Neural cell (in vitro differentiated cells): ENCODE measurements around the gene ST7L. TPM values are rescaled to one million over a fixed set of nuclear protein-coding genes. Genes with fewer than 3 reads are reported as not detected.

Source experiments
- H2AFZ ChIP-seq: fragments of 200-600, 300-800 bp; sonication (generic), shearing (Covaris generic); 2 replicates; pipeline ENCODE4 v1.6.0; 2014; ENCODE audit warnings: low read depth, mild to moderate bottlenecking, antibody characterized with exemption, low read length, moderate library complexity
- H3F3A ChIP-seq: fragments of 200-600 bp; shearing (Covaris generic); 2 replicates; pipeline ENCODE4 v1.6.1; 2016; ENCODE audit warnings: mild to moderate bottlenecking, moderate library complexity, mixed read lengths, antibody characterized with exemption, low read length; ENCODE audit not compliant: insufficient read depth, poor library complexity, severe bottlenecking
- H3K27ac ChIP-seq: fragments of 200-600, 300-800 bp; sonication (generic), shearing (Covaris generic); 2 replicates; pipeline ENCODE4 v1.5.1; 2014; ENCODE audit warnings: mild to moderate bottlenecking, low read length, moderate library complexity
- H3K27me3 ChIP-seq: fragments of 300-800, 200-600 bp; sonication (generic), shearing (Covaris generic); 2 replicates; pipeline ENCODE4 v1.6.0; 2014; ENCODE audit warnings: mild to moderate bottlenecking, low read depth, low read length, moderate library complexity; ENCODE audit not compliant: insufficient read depth
- H3K36me3 ChIP-seq: fragments of 300-800, 200-600 bp; sonication (generic), shearing (Covaris generic); 2 replicates; pipeline ENCODE4 v1.5.1; 2014; ENCODE audit warnings: mild to moderate bottlenecking, antibody characterized with exemption, low read length, moderate library complexity; ENCODE audit not compliant: insufficient read depth
- H3K4me2 ChIP-seq: fragments of 300-800, 200-600 bp; sonication (generic), shearing (Covaris generic); 2 replicates; pipeline ENCODE4 v1.6.0; 2014; ENCODE audit warnings: mild to moderate bottlenecking, low read length
- H3K4me3 ChIP-seq: fragments of 300-800, 200-600 bp; sonication (generic), shearing (Covaris generic); 2 replicates; pipeline ENCODE4 v1.5.1; 2014; ENCODE audit warnings: mild to moderate bottlenecking, low read length, moderate library complexity
- H3K79me2 ChIP-seq: fragments of 200-600 bp; shearing (Covaris generic); replicated peaks from 2 replicates; pipeline ENCODE4 v1.6.0; 2014; ENCODE audit warnings: mild to moderate bottlenecking, low read length, moderate library complexity; ENCODE audit not compliant: insufficient read depth
- H3K9ac ChIP-seq: fragments of 300-800, 200-600 bp; sonication (generic), shearing (Covaris generic); 2 replicates; pipeline ENCODE4 v1.6.1; 2016; ENCODE audit warnings: mild to moderate bottlenecking, low read length, mixed read lengths
- H3K9me2 ChIP-seq: fragments of 200-600 bp; shearing (Covaris generic); 2 replicates; pipeline ENCODE4 v1.6.1; 2016; ENCODE audit warnings: mild to moderate bottlenecking, low read length, mixed read lengths; ENCODE audit not compliant: insufficient read depth
- H3K9me3 ChIP-seq: fragments of 200-600, 300-800 bp; sonication (generic), shearing (Covaris generic); 2 replicates; pipeline ENCODE4 v1.6.1; 2016; ENCODE audit warnings: mild to moderate bottlenecking, mixed run types, low read length, moderate library complexity, mixed read lengths
- H4K20me1 ChIP-seq: fragments of 200-600 bp; shearing (Covaris generic); 2 replicates; pipeline ENCODE4 v1.6.1; 2016; ENCODE audit warnings: mild to moderate bottlenecking, mixed run types; ENCODE audit not compliant: insufficient read depth
- EP300 ChIP-seq: fragments of 450-650 bp; conservative IDR thresholded peaks from 2 replicates; pipeline ENCODE4 v1.6.1; 2014; ENCODE audit warnings: antibody characterized with exemption, mild to moderate bottlenecking, moderate library complexity; ENCODE audit not compliant: poor library complexity, severe bottlenecking
- EZH2 ChIP-seq: fragments of 200-600, 300-800 bp; shearing (Covaris generic), sonication (generic); IDR thresholded peaks from 2 replicates; pipeline ENCODE4 v1.6.1; 2014; ENCODE audit warnings: antibody characterized with exemption, low read length, borderline replicate concordance, mild to moderate bottlenecking; ENCODE audit not compliant: insufficient read depth, poor library complexity, severe bottlenecking
- MXI1 ChIP-seq: fragments of 450-650 bp; conservative IDR thresholded peaks from 2 replicates; pipeline ENCODE4 v1.6.1; 2014; ENCODE audit warnings: antibody characterized with exemption, mild to moderate bottlenecking; ENCODE audit not compliant: poor library complexity, severe bottlenecking
- POLR2AphosphoS5 ChIP-seq: IDR thresholded peaks from 2 replicates; pipeline ENCODE4 v1.6.1; 2012
- RAD21 ChIP-seq: fragments of 450-650 bp; conservative IDR thresholded peaks from 2 replicates; pipeline ENCODE4 v1.6.1; 2014; ENCODE audit warnings: antibody characterized with exemption, mild to moderate bottlenecking, moderate library complexity
- REST ChIP-seq: IDR thresholded peaks from 2 replicates; pipeline ENCODE4 v1.6.1; 2012; ENCODE audit warnings: borderline replicate concordance
- SMC3 ChIP-seq: fragments of 450-650 bp; conservative IDR thresholded peaks from 2 replicates; pipeline ENCODE4 v1.6.1; 2014; ENCODE audit warnings: antibody characterized with exemption, mild to moderate bottlenecking, moderate library complexity; ENCODE audit not compliant: poor library complexity
- TAF1 ChIP-seq: IDR thresholded peaks from 2 replicates; pipeline ENCODE4 v1.6.1; 2012; ENCODE audit warnings: low read depth
- polyA plus RNA-seq: library from polyadenylated mRNA; depleted of rRNA; stranded (reverse); fragments of >200 nt; gene quantifications from 2 replicates; pipeline ENCODE4 v1.2.3, GENCODE V29; 2014
- TF ChIP-seq, protein P1 (sequence below): fragments of 450-650 bp; IDR thresholded peaks from 2 replicates; pipeline ENCODE4 v1.5.1; 2014; ENCODE audit warnings: antibody characterized with exemption, mild to moderate bottlenecking, moderate library complexity; ENCODE audit not compliant: poor library complexity, severe bottlenecking

The ST7L gene
- polyA plus RNA-seq, 1 donor from 2014 or later, result 33.7 TPM

DNA sequence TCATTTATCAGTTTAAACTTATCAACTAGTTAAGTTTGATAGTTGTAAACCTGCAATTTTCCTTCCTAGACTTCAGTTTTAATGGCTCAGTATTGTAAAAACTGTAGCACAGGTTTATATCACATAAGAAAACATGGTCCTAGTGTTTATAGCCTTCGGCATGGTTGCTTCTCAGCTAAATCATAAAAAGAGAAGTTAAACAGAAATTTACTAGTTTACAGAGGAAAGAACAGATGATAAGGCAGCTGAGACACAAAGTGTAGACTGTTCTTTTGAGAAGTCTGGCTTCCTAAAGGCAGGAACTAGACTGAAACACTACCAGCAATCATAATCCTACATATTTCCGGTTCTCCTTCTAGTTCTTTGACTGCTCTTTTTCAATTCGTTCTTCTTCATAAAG is 70.4 kb downstream of the ST7L start:
- no peaks in the 10 kb centered on the region for H3K36me3 ChIP-seq
- no peak for TF ChIP-seq REST
- no peak overlapping the region for H3K4me2 ChIP-seq
- H3F3A ChIP-seq, result no peaks in the 10 kb centered on the region
- H2AFZ ChIP-seq, result no peak overlapping the region
- no peak overlapping the region for H3K9ac ChIP-seq
- no peaks in the 10 kb centered on the region for H3K9me3 ChIP-seq
- H3K27me3 ChIP-seq, result no peaks in the 10 kb centered on the region
- no peaks in the 10 kb centered on the region for H4K20me1 ChIP-seq
- no peak overlapping the region for H3K27ac ChIP-seq
- no peaks in the 10 kb centered on the region for H3K79me2 ChIP-seq
- no peak overlapping the region for H3K4me3 ChIP-seq
- no peaks in the 10 kb centered on the region for H3K9me2 ChIP-seq

- Histone ChIP-seq H4K20me1 (no peaks in the 10 kb centered on the region), H2AFZ (no peak overlapping the region), H3K9me3 (no peaks in the 10 kb centered on the region), H3K9ac (no peak overlapping the region), H3K27me3 (no peaks in the 10 kb centered on the region), H3K79me2 (no peaks in the 10 kb centered on the region), H3K9me2 (no peaks in the 10 kb centered on the region), H3F3A (no peaks in the 10 kb centered on the region), H3K36me3 (peaks cover 5% of the 10 kb centered on the region), H3K27ac (no peak overlapping the region), H3K4me2 (no peak overlapping the region), H3K4me3 (no peak overlapping the region)
- TF ChIP-seq MXI1 (no peak), SMC3 (no peak), TAF1 (no peak), POLR2AphosphoS5 (no peak), RAD21 (no peak), EZH2 (no peak), REST (no peak), EP300 (no peak)
- TF ChIP-seq, protein P1, sequence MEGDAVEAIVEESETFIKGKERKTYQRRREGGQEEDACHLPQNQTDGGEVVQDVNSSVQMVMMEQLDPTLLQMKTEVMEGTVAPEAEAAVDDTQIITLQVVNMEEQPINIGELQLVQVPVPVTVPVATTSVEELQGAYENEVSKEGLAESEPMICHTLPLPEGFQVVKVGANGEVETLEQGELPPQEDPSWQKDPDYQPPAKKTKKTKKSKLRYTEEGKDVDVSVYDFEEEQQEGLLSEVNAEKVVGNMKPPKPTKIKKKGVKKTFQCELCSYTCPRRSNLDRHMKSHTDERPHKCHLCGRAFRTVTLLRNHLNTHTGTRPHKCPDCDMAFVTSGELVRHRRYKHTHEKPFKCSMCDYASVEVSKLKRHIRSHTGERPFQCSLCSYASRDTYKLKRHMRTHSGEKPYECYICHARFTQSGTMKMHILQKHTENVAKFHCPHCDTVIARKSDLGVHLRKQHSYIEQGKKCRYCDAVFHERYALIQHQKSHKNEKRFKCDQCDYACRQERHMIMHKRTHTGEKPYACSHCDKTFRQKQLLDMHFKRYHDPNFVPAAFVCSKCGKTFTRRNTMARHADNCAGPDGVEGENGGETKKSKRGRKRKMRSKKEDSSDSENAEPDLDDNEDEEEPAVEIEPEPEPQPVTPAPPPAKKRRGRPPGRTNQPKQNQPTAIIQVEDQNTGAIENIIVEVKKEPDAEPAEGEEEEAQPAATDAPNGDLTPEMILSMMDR, result no peak
Observed at GRCh38 chr1:112546076-112546475, 72.9 kb downstream of the ST7L start.
